GM21515 (cell line): ENCODE measurements around the gene ZDHHC16.

Experiments used
- ATAC-seq: cut with Tn5 transposase; IDR thresholded peaks from one replicate; pipeline ENCODE4 v1.9.1; 2021; ENCODE audit not compliant: unreplicated experiment

Gene ZDHHC16

GRCh38 chr10:97506199-97506991, 60.4 kb downstream of the ZDHHC16 start:
- no peak for ATAC-seq
